H7 (cell line): ENCODE data around the gene NPAS3. TPM values are rescaled to one million over a fixed set of nuclear protein-coding genes. Genes with fewer than 3 reads are reported as not detected.

Experiments used
- DNase-seq: peaks from one replicate; pipeline ENCODE4 v3.0.0; 2012
- H3K27me3 ChIP-seq: 2 replicates; pipeline ENCODE4 v1.6.0; 2011; ENCODE audit warnings: mild to moderate bottlenecking, low read length; ENCODE audit not compliant: control insufficient read depth, insufficient read depth
- H3K36me3 ChIP-seq: replicated peaks from 2 replicates; pipeline ENCODE4 v1.5.1; 2011; ENCODE audit warnings: low read length; ENCODE audit not compliant: control insufficient read depth, insufficient read depth
- H3K4me3 ChIP-seq: 2 replicates; pipeline ENCODE4 v1.5.1; 2011; ENCODE audit warnings: low read depth, mild to moderate bottlenecking, control low read depth, low read length, moderate library complexity; ENCODE audit not compliant: insufficient read depth
- total RNA-seq: library from RNA; depleted of rRNA; stranded (reverse); fragments of >200 nt; shearing (Covaris generic); gene quantifications from 2 replicates; pipeline ENCODE4 v1.2.3, GENCODE V29; 2014

NPAS3 gene
- total RNA-seq, 1 experiment from 2014 or later: 4.3 TPM

- Histone ChIP-seq H3K27me3 (no peaks in the 10 kb centered on the region), H3K36me3 (no peaks in the 10 kb centered on the region), H3K4me3 (no peak overlapping the region)
- no peak for DNase-seq
These were observed 789.4 kb downstream of the NPAS3 start for GRCh38 chr14:33728010-33728498.

GRCh38 chr14:33730156-33730555 is 791.5 kb downstream of the NPAS3 start:
- no peak overlapping the region for H3K4me3 ChIP-seq
- H3K36me3 ChIP-seq: no peaks in the 10 kb centered on the region
- no peak for DNase-seq
- H3K27me3 ChIP-seq: no peaks in the 10 kb centered on the region

- no peaks in the 10 kb centered on the region for H3K27me3 ChIP-seq
- no peak overlapping the region for H3K4me3 ChIP-seq
- H3K36me3 ChIP-seq: no peaks in the 10 kb centered on the region
- DNase-seq: no peak
These were observed 793.5 kb downstream of the NPAS3 start for GRCh38 chr14:33732175-33732574.

- no peak overlapping the region for H3K4me3 ChIP-seq
- H3K36me3 ChIP-seq: no peaks in the 10 kb centered on the region
- no peaks in the 10 kb centered on the region for H3K27me3 ChIP-seq
- DNase-seq: no peak
These were observed 794.6 kb downstream of the NPAS3 start for GRCh38 chr14:33733310-33733709.

GRCh38 chr14:33733721-33734120 is 795.0 kb downstream of the NPAS3 start:
- no peaks in the 10 kb centered on the region for H3K36me3 ChIP-seq
- H3K27me3 ChIP-seq: no peaks in the 10 kb centered on the region
- H3K4me3 ChIP-seq: no peak overlapping the region
- DNase-seq: no peak

GRCh38 chr14:33734387-33734786 is 795.7 kb downstream of the NPAS3 start:
- no peak for DNase-seq
- H3K27me3 ChIP-seq: no peaks in the 10 kb centered on the region
- H3K36me3 ChIP-seq: no peaks in the 10 kb centered on the region
- H3K4me3 ChIP-seq: no peak overlapping the region

GRCh38 chr14:33736299-33736825 is 797.7 kb downstream of the NPAS3 start:
- H3K4me3 ChIP-seq: no peak overlapping the region
- DNase-seq: no peak
- no peaks in the 10 kb centered on the region for H3K27me3 ChIP-seq

GRCh38 chr14:33736979-33737378 is 798.3 kb downstream of the NPAS3 start:
- Histone ChIP-seq H3K27me3 (no peaks in the 10 kb centered on the region), H3K4me3 (no peak overlapping the region), H3K36me3 (no peaks in the 10 kb centered on the region)
- no peak for DNase-seq

More at GRCh38 chr14:33736299-33736825, 797.7 kb downstream of the NPAS3 start:
- no peaks in the 10 kb centered on the region for H3K36me3 ChIP-seq

- Histone ChIP-seq H3K27me3 (no peaks in the 10 kb centered on the region), H3K4me3 (no peak overlapping the region), H3K36me3 (no peaks in the 10 kb centered on the region)
- DNase-seq: no peak
These were observed 798.8 kb downstream of the NPAS3 start for GRCh38 chr14:33737446-33737845.

GRCh38 chr14:33738029-33738428 is 799.4 kb downstream of the NPAS3 start:
- no peak for DNase-seq
- Histone ChIP-seq H3K27me3 (no peaks in the 10 kb centered on the region), H3K4me3 (no peak overlapping the region), H3K36me3 (no peaks in the 10 kb centered on the region)

- no peak overlapping the region for H3K4me3 ChIP-seq
- H3K27me3 ChIP-seq: no peaks in the 10 kb centered on the region
- no peak for DNase-seq
- H3K36me3 ChIP-seq: no peaks in the 10 kb centered on the region
These were observed 799.8 kb downstream of the NPAS3 start for GRCh38 chr14:33738491-33738890.

GRCh38 chr14:33740531-33740930 is 801.9 kb downstream of the NPAS3 start:
- no peaks in the 10 kb centered on the region for H3K36me3 ChIP-seq

GRCh38 chr14:33742166-33742565 is 803.5 kb downstream of the NPAS3 start:
- H3K36me3 ChIP-seq: no peaks in the 10 kb centered on the region
- no peak for DNase-seq

More at GRCh38 chr14:33740531-33740930, 801.9 kb downstream of the NPAS3 start:
- no peak for DNase-seq
- no peaks in the 10 kb centered on the region for H3K27me3 ChIP-seq
- H3K4me3 ChIP-seq: no peak overlapping the region

GRCh38 chr14:33745163-33745562 is 806.5 kb downstream of the NPAS3 start:
- no peak for DNase-seq
- Histone ChIP-seq H3K4me3 (no peak overlapping the region), H3K36me3 (no peaks in the 10 kb centered on the region), H3K27me3 (no peaks in the 10 kb centered on the region)

More at GRCh38 chr14:33742166-33742565, 803.5 kb downstream of the NPAS3 start:
- Histone ChIP-seq H3K4me3 (no peak overlapping the region), H3K27me3 (no peaks in the 10 kb centered on the region)

- Histone ChIP-seq H3K27me3 (no peaks in the 10 kb centered on the region), H3K36me3 (no peaks in the 10 kb centered on the region), H3K4me3 (no peak overlapping the region)
- no peak for DNase-seq
These were observed 809.1 kb downstream of the NPAS3 start for GRCh38 chr14:33747749-33748148.

GRCh38 chr14:33754261-33754660 is 815.6 kb downstream of the NPAS3 start:
- DNase-seq: no peak
- no peaks in the 10 kb centered on the region for H3K36me3 ChIP-seq
- no peaks in the 10 kb centered on the region for H3K27me3 ChIP-seq
- H3K4me3 ChIP-seq: no peak overlapping the region
